HepG2 (cell line): ENCODE data around the gene KLF6. TPM values are rescaled to one million over a fixed set of nuclear protein-coding genes. Genes with fewer than 3 reads are reported as not detected.

Experiments
- ATAC-seq: fragments of 200-7000 bp; cut with Tn5 transposase; 3 replicates; pipeline ENCODE4 v1.9.1; 2020; ENCODE audit warnings: mild to moderate bottlenecking, moderate library complexity
- BruUV-seq: library from RNA; stranded (reverse); fragments of 400-500 nt; replicated peaks from 2 replicates; lab custom pipeline; 2021; lab: Mats Ljungman, UMichigan
- CTCF ChIA-PET: fragments of 300-600 bp; formaldehyde crosslinking; extraction: SDS; loops from one replicate; lab custom pipeline; 2021; ENCODE audit warnings: low total read pairs, inconsistent platforms, low intra/inter-chr PET ratio; lab: Yijun Ruan, JAX
- POLR2A ChIA-PET: fragments of 350-600 bp; sonication (Branson Sonifier 250); formaldehyde crosslinking; loops from one replicate; lab custom pipeline; 2020; ENCODE audit warnings: antibody characterized with exemption, inconsistent platforms; lab: Yijun Ruan, JAX
- DNase-seq: peaks from one replicate; pipeline ENCODE4 v3.0.0-alpha.2; 2015; ENCODE audit warnings: low spot score
- FAIRE-seq: peaks from 3 replicates; lab custom pipeline; 2011; peaks lifted over from hg19 to GRCh38; lab: Jason Lieb, UNC
- H2AFZ ChIP-seq: one replicate; pipeline ENCODE4 v1.6.1; 2011; ENCODE audit warnings: low read length, inconsistent platforms
- H3K27ac ChIP-seq: fragments of 300-600 bp; 3 replicates; pipeline ENCODE4 v1.8.0; 2011; ENCODE audit warnings: mixed run types, mild to moderate bottlenecking, mixed read lengths, low read length, inconsistent platforms; ENCODE audit not compliant: insufficient read depth; ENCODE audit errors: extremely low read length
- H3K27me3 ChIP-seq, 2 experiments: fragments of 200-600 bp in 1 of 2; 2 replicates in 1 of 2; 3 replicates in 1 of 2; pipeline versions ENCODE4 v1.6.0 to v1.8.0; 2011; ENCODE audit warnings: low read length in 2 of 2, mild to moderate bottlenecking in 2 of 2, moderate library complexity in 2 of 2, inconsistent platforms in 1 of 2; ENCODE audit not compliant: insufficient read depth in 2 of 2, control insufficient read depth in 1 of 2
- H3K36me3 ChIP-seq, 2 experiments: fragments of 200-600 bp in 1 of 2; replicated peaks in 1 of 2; 2 replicates in 1 of 2; 3 replicates in 1 of 2; pipeline versions ENCODE4 v1.5.1 to v1.8.0; 2011; ENCODE audit warnings: low read length in 2 of 2, inconsistent platforms in 1 of 2; ENCODE audit not compliant: insufficient read depth in 2 of 2, control insufficient read depth in 1 of 2
- H3K4me1 ChIP-seq: 2 replicates; pipeline ENCODE4 v1.5.1; 2012; ENCODE audit warnings: low read length, inconsistent platforms; ENCODE audit not compliant: insufficient read depth
- H3K4me2 ChIP-seq: 2 replicates; pipeline ENCODE4 v1.6.0; 2011; ENCODE audit warnings: low read depth, low read length, inconsistent platforms
- H3K4me3 ChIP-seq, 3 experiments: fragments of 200-600 bp in 1 of 3; sonication (generic), shearing (Covaris generic) in 1 of 3; replicated peaks in 1 of 3; 2 replicates each; pipeline ENCODE4 v1.5.1; 2011 to 2016; ENCODE audit warnings: low read length in 3 of 3, inconsistent platforms in 2 of 3, low read depth in 2 of 3, mild to moderate bottlenecking in 2 of 3, control low read depth in 1 of 3, mixed read lengths in 1 of 3; ENCODE audit not compliant: insufficient read depth in 1 of 3
- H3K79me2 ChIP-seq: one replicate; pipeline ENCODE4 v1.6.1; 2011; ENCODE audit warnings: low read length, inconsistent platforms; ENCODE audit not compliant: insufficient read depth
- H3K9ac ChIP-seq: 2 replicates; pipeline ENCODE4 v1.6.0; 2011; ENCODE audit warnings: mild to moderate bottlenecking, low read depth, low read length, inconsistent platforms; ENCODE audit not compliant: insufficient read depth
- H3K9me3 ChIP-seq: 2 replicates; pipeline ENCODE4 v1.5.1; 2012; ENCODE audit warnings: mild to moderate bottlenecking, low read length
- H4K20me1 ChIP-seq: 2 replicates; pipeline ENCODE4 v1.6.0; 2011; ENCODE audit warnings: inconsistent platforms, mild to moderate bottlenecking, low read length, moderate library complexity; ENCODE audit not compliant: insufficient read depth
- STAG1 ChIP-seq: sonication (generic); formaldehyde crosslinking; IDR thresholded peaks from 2 replicates; pipeline ENCODE4 v1.4.0; 2020; ENCODE audit warnings: missing genetic modification reagents
- ZNF510 ChIP-seq: sonication (generic); formaldehyde crosslinking; IDR thresholded peaks from 2 replicates; pipeline ENCODE4 v1.4.0; 2020; ENCODE audit warnings: low read depth, mild to moderate bottlenecking, missing genetic modification reagents
- WGBS: methylation state at CpG from one replicate; pipeline ENCODE4 v1.1.6; 2017; ENCODE audit warnings: low lambda C conversion rate; 5-methylcytosine and 5-hydroxymethylcytosine counted together
- in situ Hi-C: cut with HindIII; loops from 2 replicates; pipeline ENCODE4 v1.10.0; 2017; ENCODE audit warnings: low pct_unique_long_range_greater_than_20kb; ENCODE audit not compliant: extremely low pct_ligation_motif_present
- intact Hi-C: fragments of 100-400 bp; cut with micrococcal nuclease; formaldehyde crosslinking; loops from one replicate; pipeline ENCODE4 v1.10.0; 2022; ENCODE audit not compliant: unreplicated experiment
- polyA plus RNA-seq, 8 experiments: library from polyadenylated mRNA; depleted of rRNA in 3 of 8; stranded (reverse) in 7 of 8; unstranded in 1 of 8; fragments of >200 nt; fragmentation: Illumina TruSeq in 4 of 8; extraction: Trizol in 4 of 8; gene quantifications; 2 replicates each; pipeline versions ENCODE4 v1.2.1 to v1.2.3, GENCODE V29; 2011 to 2016; ENCODE audit warnings: low read depth in 4 of 8, missing spikeins in 1 of 8, mixed read lengths in 1 of 8; ENCODE audit not compliant: insufficient read depth in 1 of 8
- total RNA-seq, 5 experiments: library from RNA; depleted of rRNA; stranded (reverse); fragments of >200 nt; fragmentation: Illumina TruSeq; extraction: Trizol; gene quantifications; 2 replicates each; pipeline ENCODE4 v1.2.3, GENCODE V29; 2016; ENCODE audit warnings: low read depth in 1 of 5
- TF ChIP-seq, protein P1 (sequence below): sonication (generic); formaldehyde crosslinking; IDR thresholded peaks from 2 replicates; pipeline ENCODE4 v1.5.0; 2020; ENCODE audit warnings: mild to moderate bottlenecking, missing genetic modification reagents, moderate library complexity
- TF ChIP-seq, protein P2 (sequence below): sonication (generic); formaldehyde crosslinking; IDR thresholded peaks from 2 replicates; pipeline ENCODE4 v1.5.1; 2020; ENCODE audit warnings: mild to moderate bottlenecking, missing genetic modification reagents, moderate library complexity

The KLF6 gene
- total and polyA plus RNA-seq, 2 of the 13 experiments (the other 11 are each of a cell fraction or from before 2014, with no cell fraction given) = 27.0 to 71.9 TPM

DNA sequence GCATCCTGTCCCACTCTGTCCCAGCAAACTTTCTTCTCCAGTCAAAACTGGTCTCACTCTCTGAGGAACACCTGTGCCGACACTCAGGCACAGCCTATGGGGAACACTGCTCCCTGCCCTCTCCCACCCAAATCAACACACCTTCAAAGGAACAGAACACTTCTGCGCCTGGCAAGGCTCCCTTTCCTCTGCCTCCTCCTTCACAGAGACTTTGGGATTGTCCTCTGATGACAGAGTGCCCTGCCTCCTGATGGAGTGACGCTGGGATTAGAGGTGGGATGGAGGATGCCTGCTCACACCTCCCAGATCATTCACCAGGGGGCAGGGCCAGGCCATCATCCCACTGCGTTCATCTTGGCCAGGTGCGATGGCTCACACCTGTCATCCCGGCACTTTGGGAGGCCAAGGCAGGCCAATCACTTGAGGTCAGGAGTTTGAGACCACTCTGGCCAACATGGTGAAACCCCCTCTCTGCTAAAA, 26.5 kb downstream of the KLF6 start:
- H3K4me1 ChIP-seq = peaks cover 71% of the 10 kb centered on the region
- intact Hi-C loops = no loop called here
- in situ Hi-C loops = loop anchor here (25.0 kb wide), 1 partner anchor 521 kb away; no protein-coding TSS in a partner anchor
- H3K9me3 ChIP-seq = no peaks in the 10 kb centered on the region
- H3K4me2 ChIP-seq = peak overlapping the region; percentile 9; the same call in 1 of the 2 replicates
- ATAC-seq (no peak), FAIRE-seq (no peak), DNase-seq (no peak)
- H3K79me2 ChIP-seq = no peaks in the 10 kb centered on the region
- H3K27me3 ChIP-seq = peaks cover 0 to 11% of the 10 kb centered on the region in 2 experiments; a peak in 2 of 5 replicates
- H3K9ac ChIP-seq = no peak overlapping the region
- no peak overlapping the region for H2AFZ ChIP-seq
- no peaks in the 10 kb centered on the region for H3K36me3 ChIP-seq
- H3K4me3 ChIP-seq = no peak overlapping the region
- CTCF ChIA-PET = no interaction called here
- no TSS peak for BruUV-seq
- WGBS = 57% methylated on average over 6 of the region's 6 CpGs
- peak; percentile 50 for TF ChIP-seq STAG1 (CRISPR knock-in tag)
- TF ChIP-seq, protein P1, sequence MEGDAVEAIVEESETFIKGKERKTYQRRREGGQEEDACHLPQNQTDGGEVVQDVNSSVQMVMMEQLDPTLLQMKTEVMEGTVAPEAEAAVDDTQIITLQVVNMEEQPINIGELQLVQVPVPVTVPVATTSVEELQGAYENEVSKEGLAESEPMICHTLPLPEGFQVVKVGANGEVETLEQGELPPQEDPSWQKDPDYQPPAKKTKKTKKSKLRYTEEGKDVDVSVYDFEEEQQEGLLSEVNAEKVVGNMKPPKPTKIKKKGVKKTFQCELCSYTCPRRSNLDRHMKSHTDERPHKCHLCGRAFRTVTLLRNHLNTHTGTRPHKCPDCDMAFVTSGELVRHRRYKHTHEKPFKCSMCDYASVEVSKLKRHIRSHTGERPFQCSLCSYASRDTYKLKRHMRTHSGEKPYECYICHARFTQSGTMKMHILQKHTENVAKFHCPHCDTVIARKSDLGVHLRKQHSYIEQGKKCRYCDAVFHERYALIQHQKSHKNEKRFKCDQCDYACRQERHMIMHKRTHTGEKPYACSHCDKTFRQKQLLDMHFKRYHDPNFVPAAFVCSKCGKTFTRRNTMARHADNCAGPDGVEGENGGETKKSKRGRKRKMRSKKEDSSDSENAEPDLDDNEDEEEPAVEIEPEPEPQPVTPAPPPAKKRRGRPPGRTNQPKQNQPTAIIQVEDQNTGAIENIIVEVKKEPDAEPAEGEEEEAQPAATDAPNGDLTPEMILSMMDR (CRISPR knock-in tag) = peak; percentile 42; the same call in 1 of the 2 replicates
- TF ChIP-seq, protein P2, sequence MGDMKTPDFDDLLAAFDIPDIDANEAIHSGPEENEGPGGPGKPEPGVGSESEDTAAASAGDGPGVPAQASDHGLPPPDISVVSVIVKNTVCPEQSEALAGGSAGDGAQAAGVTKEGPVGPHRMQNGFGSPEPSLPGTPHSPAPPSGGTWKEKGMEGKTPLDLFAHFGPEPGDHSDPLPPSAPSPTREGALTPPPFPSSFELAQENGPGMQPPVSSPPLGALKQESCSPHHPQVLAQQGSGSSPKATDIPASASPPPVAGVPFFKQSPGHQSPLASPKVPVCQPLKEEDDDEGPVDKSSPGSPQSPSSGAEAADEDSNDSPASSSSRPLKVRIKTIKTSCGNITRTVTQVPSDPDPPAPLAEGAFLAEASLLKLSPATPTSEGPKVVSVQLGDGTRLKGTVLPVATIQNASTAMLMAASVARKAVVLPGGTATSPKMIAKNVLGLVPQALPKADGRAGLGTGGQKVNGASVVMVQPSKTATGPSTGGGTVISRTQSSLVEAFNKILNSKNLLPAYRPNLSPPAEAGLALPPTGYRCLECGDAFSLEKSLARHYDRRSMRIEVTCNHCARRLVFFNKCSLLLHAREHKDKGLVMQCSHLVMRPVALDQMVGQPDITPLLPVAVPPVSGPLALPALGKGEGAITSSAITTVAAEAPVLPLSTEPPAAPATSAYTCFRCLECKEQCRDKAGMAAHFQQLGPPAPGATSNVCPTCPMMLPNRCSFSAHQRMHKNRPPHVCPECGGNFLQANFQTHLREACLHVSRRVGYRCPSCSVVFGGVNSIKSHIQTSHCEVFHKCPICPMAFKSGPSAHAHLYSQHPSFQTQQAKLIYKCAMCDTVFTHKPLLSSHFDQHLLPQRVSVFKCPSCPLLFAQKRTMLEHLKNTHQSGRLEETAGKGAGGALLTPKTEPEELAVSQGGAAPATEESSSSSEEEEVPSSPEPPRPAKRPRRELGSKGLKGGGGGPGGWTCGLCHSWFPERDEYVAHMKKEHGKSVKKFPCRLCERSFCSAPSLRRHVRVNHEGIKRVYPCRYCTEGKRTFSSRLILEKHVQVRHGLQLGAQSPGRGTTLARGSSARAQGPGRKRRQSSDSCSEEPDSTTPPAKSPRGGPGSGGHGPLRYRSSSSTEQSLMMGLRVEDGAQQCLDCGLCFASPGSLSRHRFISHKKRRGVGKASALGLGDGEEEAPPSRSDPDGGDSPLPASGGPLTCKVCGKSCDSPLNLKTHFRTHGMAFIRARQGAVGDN (CRISPR knock-in tag) = peak; percentile 8; the same call in 1 of the 2 replicates
- no peak for TF ChIP-seq ZNF510 (CRISPR knock-in tag)
- TF ChIP-seq, all 625 proteins: peak for 3
- POLR2A ChIA-PET = no interaction called here
- Histone ChIP-seq H4K20me1 (no peaks in the 10 kb centered on the region), H3K27ac (no peak overlapping the region)
